Lung (tissue), 12 donors: Measurements from ENCODE around the gene PTPN3. TPM values are rescaled to one million over a fixed set of nuclear protein-coding genes. Genes with fewer than 3 reads are reported as not detected.
"Not testable (repeated sequence)": the region's sequence is repeated elsewhere in the genome, so short reads cannot be mapped to it uniquely, and the experiment has no call there.

Source experiments
- ATAC-seq: fragments of 200-7000 bp; cut with Tn5 transposase; one replicate; pipeline ENCODE4 v1.9.1; 2020; ENCODE audit warnings: moderate number of reproducible peaks; ENCODE audit not compliant: insufficient read depth, low FRiP score
- DNase-seq, 3 donors: peaks; one replicate each; pipeline ENCODE4 v3.0.0-alpha.2; 2013 to 2017
- H3K27ac ChIP-seq, 2 donors: one replicate each; pipeline ENCODE4 v1.5.1; 2013; ENCODE audit warnings: mild to moderate bottlenecking in 2 of 2, moderate library complexity in 2 of 2, control low read depth in 1 of 2, inconsistent platforms in 1 of 2, low read depth in 1 of 2, low read length in 1 of 2
- H3K27me3 ChIP-seq, 3 donors: one replicate each; pipeline ENCODE4 v1.5.1; 2013; ENCODE audit warnings: low read length in 2 of 3; ENCODE audit not compliant: control insufficient read depth in 3 of 3, insufficient read depth in 3 of 3
- H3K36me3 ChIP-seq, 4 donors: one replicate each; pipeline ENCODE4 v1.5.1; 2013; ENCODE audit warnings: low read length in 4 of 4, mild to moderate bottlenecking in 1 of 4, moderate library complexity in 1 of 4; ENCODE audit not compliant: control insufficient read depth in 4 of 4, insufficient read depth in 4 of 4
- H3K4me1 ChIP-seq, 5 donors: one replicate each; pipeline ENCODE4 v1.5.1; 2013; ENCODE audit warnings: low read length in 5 of 5, mild to moderate bottlenecking in 2 of 5, moderate library complexity in 1 of 5; ENCODE audit not compliant: control insufficient read depth in 5 of 5, insufficient read depth in 5 of 5
- H3K4me3 ChIP-seq: one replicate; pipeline ENCODE4 v1.5.1; 2013; ENCODE audit warnings: mild to moderate bottlenecking, control low read depth, moderate library complexity
- H3K9ac ChIP-seq, 2 donors: one replicate each; pipeline ENCODE4 v1.5.1; 2013; ENCODE audit warnings: low read length in 2 of 2, control low read depth in 1 of 2; ENCODE audit not compliant: insufficient read depth in 1 of 2
- H3K9me3 ChIP-seq, 4 donors: one replicate each; pipeline ENCODE4 v1.5.1; 2013; ENCODE audit warnings: low read length in 3 of 4, mild to moderate bottlenecking in 1 of 4, moderate library complexity in 1 of 4; ENCODE audit not compliant: control insufficient read depth in 4 of 4, insufficient read depth in 3 of 4
- CTCF ChIP-seq: IDR thresholded peaks from 2 replicates; pipeline ENCODE4 v1.5.1; 2012; ENCODE audit warnings: mild to moderate bottlenecking; ENCODE audit errors: control extremely low read depth, extremely low read depth
- WGBS, 2 donors: extraction: QIAGEN DNeasy Blood & Tissue Kit; methylation state at CpG; one replicate each; pipeline ENCODE4 v1.1.7; 2013; 5-methylcytosine and 5-hydroxymethylcytosine counted together
- polyA plus RNA-seq, 2 donors: library from polyadenylated mRNA; stranded (reverse); fragments of 200-250 nt; gene quantifications; one replicate each; pipeline ENCODE4 v1.2.1, GENCODE V29; 2013
- total RNA-seq, 2 donors: library from RNA; depleted of rRNA in 1 of 2; stranded (reverse); fragments of >200 nt in 1 of 2; gene quantifications; one replicate each; pipeline ENCODE4 v1.2.1, GENCODE V29; 2014 to 2021
- donor health status: control.
- donor health status: control.
- donor health status: Bipolar disorder and iron deficiency.
- donor health status: healthy.
- donor health status: DM: yes; HTN: yes; CAD: no.

PTPN3 gene
- total and polyA plus RNA-seq, 4 donors, result 5.7 to 16.9 (median 11.2) TPM

DNA sequence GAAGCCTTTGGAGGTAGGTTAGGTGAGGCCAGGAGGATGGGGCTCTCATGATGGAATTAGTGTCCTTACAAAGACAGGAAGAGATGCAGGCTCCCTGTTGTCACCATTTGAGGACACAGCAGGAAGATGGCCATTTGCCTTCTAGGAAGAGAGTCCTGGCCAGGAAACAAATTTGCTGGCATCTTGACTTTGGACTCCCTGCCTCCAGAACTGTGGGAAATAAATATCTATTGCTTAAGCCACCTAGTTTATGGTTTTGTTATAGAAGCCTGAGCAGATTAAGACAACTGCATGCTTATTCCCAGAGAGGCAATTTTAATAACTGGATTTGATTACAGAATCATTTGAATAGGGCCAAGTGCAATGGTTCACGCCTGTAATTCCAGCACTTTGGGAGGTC, 126.7 kb downstream of the PTPN3 start:
- Histone ChIP-seq H3K27me3 (no peaks in the 10 kb centered on the region), H3K27ac (no peak overlapping the region), H3K4me3 (no peak overlapping the region), H3K36me3 (no peaks in the 10 kb centered on the region), H3K4me1 (no peaks in the 10 kb centered on the region), H3K9ac (no peak overlapping the region), H3K9me3 (no peaks in the 10 kb centered on the region)
- no peak for TF ChIP-seq CTCF
- ATAC-seq (no peak), DNase-seq (no peak)
- WGBS, 2 donors, result 92 to 100% methylated on average over 1 of the region's 1 CpG

DNA sequence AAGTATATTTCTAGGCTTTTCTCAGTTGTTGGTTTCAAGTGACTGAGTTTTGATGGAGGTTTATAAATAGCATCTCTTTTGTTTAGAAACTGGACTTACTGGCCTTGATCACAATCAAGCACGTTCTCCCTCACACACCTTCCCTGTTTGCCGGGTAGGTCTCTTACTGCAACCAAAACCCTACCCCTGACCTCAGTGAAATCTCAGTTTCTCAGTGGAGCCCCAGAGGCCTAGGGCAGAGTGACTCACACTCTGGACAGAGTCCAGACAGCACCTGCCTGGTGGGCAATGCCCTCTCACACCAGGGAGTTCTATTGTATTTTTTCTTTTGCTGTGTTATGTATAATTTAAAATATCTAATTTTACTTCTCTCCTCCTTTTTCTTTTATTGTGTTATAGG, 128.8 kb downstream of the PTPN3 start:
- Histone ChIP-seq H3K9ac (no peak overlapping the region), H3K4me3 (no peak overlapping the region), H3K9me3 (no peaks in the 10 kb centered on the region), H3K27me3 (no peaks in the 10 kb centered on the region), H3K27ac (no peak overlapping the region), H3K36me3 (no peaks in the 10 kb centered on the region), H3K4me1 (no peaks in the 10 kb centered on the region)
- no peak for ATAC-seq
- WGBS, 2 donors, result 69 to 83% methylated on average over 2 of the region's 2 CpGs
- no peak for DNase-seq
- TF ChIP-seq CTCF, result no peak

DNA sequence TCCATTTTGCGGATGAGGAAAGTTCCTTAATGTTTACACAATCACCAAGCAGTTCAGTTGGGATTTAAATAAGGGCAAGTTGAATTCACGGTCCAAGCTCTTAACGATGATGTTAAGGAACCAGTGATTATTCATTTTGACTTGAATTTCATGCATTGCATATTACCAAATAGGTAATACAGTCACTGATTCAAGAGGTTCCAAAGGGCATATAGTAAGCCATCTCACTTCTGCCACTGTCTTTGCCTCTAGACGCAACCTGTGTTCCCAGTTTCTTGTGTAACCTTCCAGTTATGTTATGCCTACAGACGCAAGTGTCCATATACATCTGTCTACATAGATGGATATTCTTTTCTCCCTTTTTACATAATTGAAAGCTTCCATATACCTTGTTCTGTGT, 137.3 kb downstream of the PTPN3 start:
- Histone ChIP-seq H3K4me1 (no peaks in the 10 kb centered on the region), H3K9me3 (peaks cover 0 to 3% (median 0%) of the 10 kb centered on the region in 4 donors), H3K27ac (no peak overlapping the region), H3K27me3 (no peaks in the 10 kb centered on the region), H3K4me3 (no peak overlapping the region), H3K36me3 (no peaks in the 10 kb centered on the region), H3K9ac (no peak overlapping the region)
- ATAC-seq (no peak), DNase-seq (no peak)
- TF ChIP-seq CTCF, result no peak
- 77 to 89% methylated on average over 5 of the region's 5 CpGs for WGBS, 2 donors

GRCh38 chr9:109358968-109359603, 139.0 kb downstream of the PTPN3 start:
- not testable (repeated sequence) for DNase-seq, H3K27ac ChIP-seq, H3K4me1 ChIP-seq, H3K4me3 ChIP-seq, H3K36me3 ChIP-seq, H3K9me3 ChIP-seq, ATAC-seq, H3K9ac ChIP-seq, H3K27me3 ChIP-seq
- WGBS, 2 donors, result 81 to 90% methylated on average over 8 of the region's 8 CpGs
